Stomach smooth muscle (tissue), 2 donors: ENCODE measurements around the gene MAN1B1.

Source experiments
- H3K27ac ChIP-seq: one replicate; pipeline ENCODE4 v1.7.0; 2013; ENCODE audit warnings: mild to moderate bottlenecking, low read length, inconsistent platforms
- H3K27me3 ChIP-seq, 2 donors: one replicate each; pipeline ENCODE4 v1.7.0; 2013; ENCODE audit warnings: low read length in 2 of 2; ENCODE audit not compliant: insufficient read depth in 2 of 2, control insufficient read depth in 1 of 2
- H3K36me3 ChIP-seq, 2 donors: one replicate each; pipeline ENCODE4 v1.7.0; 2013; ENCODE audit warnings: low read length in 2 of 2; ENCODE audit not compliant: control insufficient read depth in 2 of 2, insufficient read depth in 2 of 2
- H3K4me1 ChIP-seq: one replicate; pipeline ENCODE4 v1.7.0; 2013; ENCODE audit warnings: low read length; ENCODE audit not compliant: control insufficient read depth, insufficient read depth
- H3K4me3 ChIP-seq, 2 donors: one replicate each; pipeline ENCODE4 v1.7.0; 2013; ENCODE audit warnings: low read length in 2 of 2
- H3K9ac ChIP-seq, 2 donors: one replicate each; pipeline ENCODE4 v1.7.0; 2013; ENCODE audit warnings: low read length in 2 of 2, mild to moderate bottlenecking in 1 of 2
- H3K9me3 ChIP-seq, 2 donors: one replicate each; pipeline ENCODE4 v1.7.0; 2013; ENCODE audit warnings: low read length in 2 of 2; ENCODE audit not compliant: control insufficient read depth in 2 of 2
- donor health status: healthy.
- donor health status: Pancreatic carcinoma.

Gene MAN1B1

DNA sequence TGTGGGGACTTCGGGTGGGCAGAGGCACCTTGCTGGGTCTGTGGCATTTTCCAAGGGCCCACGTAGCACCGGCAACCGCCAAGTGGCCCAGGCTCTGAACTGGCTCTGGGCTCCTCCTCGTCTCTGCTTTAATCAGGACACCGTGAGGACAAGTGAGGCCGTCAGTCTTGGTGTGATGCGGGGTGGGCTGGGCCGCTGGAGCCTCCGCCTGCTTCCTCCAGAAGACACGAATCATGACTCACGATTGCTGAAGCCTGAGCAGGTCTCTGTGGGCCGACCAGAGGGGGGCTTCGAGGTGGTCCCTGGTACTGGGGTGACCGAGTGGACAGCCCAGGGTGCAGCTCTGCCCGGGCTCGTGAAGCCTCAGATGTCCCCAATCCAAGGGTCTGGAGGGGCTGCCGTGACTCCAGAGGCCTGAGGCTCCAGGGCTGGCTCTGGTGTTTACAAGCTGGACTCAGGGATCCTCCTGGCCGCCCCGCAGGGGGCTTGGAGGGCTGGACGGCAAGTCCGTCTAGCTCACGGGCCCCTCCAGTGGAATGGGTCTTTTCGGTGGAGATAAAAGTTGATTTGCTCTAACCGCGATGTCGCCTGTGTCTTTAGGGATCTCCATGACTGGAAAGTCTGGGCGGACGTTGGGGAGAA is 21.9 kb downstream of the MAN1B1 start:
- H3K9me3 ChIP-seq, result no peaks in the 10 kb centered on the region
- H3K27me3 ChIP-seq, result no peaks in the 10 kb centered on the region
- H3K4me3 ChIP-seq, result no peak overlapping the region
- H3K9ac ChIP-seq, result no peak overlapping the region
- H3K4me1 ChIP-seq, result no peaks in the 10 kb centered on the region
- peaks cover 15 to 30% of the 10 kb centered on the region in 2 donors for H3K36me3 ChIP-seq
- no peak overlapping the region for H3K27ac ChIP-seq

- no peaks in the 10 kb centered on the region for H3K9me3 ChIP-seq
- no peak overlapping the region for H3K4me3 ChIP-seq
- no peak overlapping the region for H3K27ac ChIP-seq
- H3K9ac ChIP-seq, result no peak overlapping the region
- no peaks in the 10 kb centered on the region for H3K27me3 ChIP-seq
- H3K36me3 ChIP-seq, result peaks cover 10 to 25% of the 10 kb centered on the region in 2 donors
- no peaks in the 10 kb centered on the region for H3K4me1 ChIP-seq
These were observed 22.7 kb downstream of the MAN1B1 start for GRCh38 chr9:137109250-137110146.

- Histone ChIP-seq H3K27ac (no peak overlapping the region), H3K36me3 (peaks cover 5 to 19% of the 10 kb centered on the region in 2 donors), H3K9ac (no peak overlapping the region), H3K9me3 (no peaks in the 10 kb centered on the region), H3K27me3 (no peaks in the 10 kb centered on the region), H3K4me3 (no peak overlapping the region), H3K4me1 (peaks cover 6% of the 10 kb centered on the region)
These were observed 23.5 kb downstream of the MAN1B1 start for GRCh38 chr9:137110147-137110910.

DNA sequence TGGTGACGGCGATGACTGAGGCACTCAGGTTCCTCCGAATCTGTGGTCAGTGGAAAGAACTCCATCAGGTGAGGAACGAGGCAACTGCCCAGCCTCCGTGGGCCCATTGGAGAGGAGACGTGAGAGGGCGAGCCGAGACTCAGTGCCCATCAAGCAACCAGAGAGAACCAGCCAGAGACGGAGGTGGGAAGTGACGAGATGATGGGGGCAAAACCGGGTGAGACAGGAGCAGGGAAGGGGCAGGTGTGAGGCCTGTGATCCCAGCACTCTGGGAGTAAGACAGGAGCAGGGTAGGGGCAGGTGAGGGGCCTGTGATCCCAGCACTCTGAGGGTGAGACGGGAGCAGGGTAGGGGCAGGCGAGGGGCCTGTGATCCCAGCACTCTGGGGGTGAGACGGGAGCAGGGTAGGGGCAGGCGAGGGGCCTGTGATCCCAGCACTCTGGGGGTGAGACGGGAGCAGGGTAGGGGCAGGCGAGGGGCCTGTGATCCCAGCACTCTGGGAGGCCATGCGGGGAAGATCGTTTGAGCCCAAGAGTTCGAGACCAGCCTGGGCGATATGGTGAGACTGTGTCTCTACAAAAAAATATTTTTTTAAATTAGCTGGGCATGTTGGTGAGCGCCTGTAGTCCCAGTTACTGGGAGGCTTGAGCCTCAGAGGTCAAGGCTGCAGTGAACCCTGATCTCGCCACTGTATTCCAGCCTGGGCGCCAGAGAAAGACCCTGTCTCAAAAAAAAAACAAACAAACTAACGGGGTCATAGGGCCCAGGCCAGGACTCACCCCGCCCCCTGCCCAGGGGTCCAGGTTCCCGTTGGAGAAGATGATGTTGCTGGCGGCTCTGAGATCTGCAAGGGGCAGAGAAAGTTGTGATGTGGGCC is 24.4 kb downstream of the MAN1B1 start:
- H3K36me3 ChIP-seq, result peaks cover 0 to 16% of the 10 kb centered on the region in 2 donors
- no peaks in the 10 kb centered on the region for H3K9me3 ChIP-seq
- H3K4me3 ChIP-seq, result no peak overlapping the region
- H3K27me3 ChIP-seq, result peaks cover 0 to 4% of the 10 kb centered on the region in 2 donors
- H3K9ac ChIP-seq, result no peak overlapping the region
- H3K4me1 ChIP-seq, result peaks cover 6% of the 10 kb centered on the region
- no peak overlapping the region for H3K27ac ChIP-seq

- Histone ChIP-seq H3K36me3 (peaks cover 0 to 11% of the 10 kb centered on the region in 2 donors), H3K27ac (no peak overlapping the region), H3K9ac (no peak overlapping the region), H3K27me3 (peaks cover 0 to 5% of the 10 kb centered on the region in 2 donors), H3K4me3 (no peak overlapping the region), H3K9me3 (no peaks in the 10 kb centered on the region), H3K4me1 (peaks cover 6% of the 10 kb centered on the region)
These were observed 25.2 kb downstream of the MAN1B1 start for GRCh38 chr9:137111788-137112563.

GRCh38 chr9:137112564-137113384 is 26.0 kb downstream of the MAN1B1 start:
- Histone ChIP-seq H3K36me3 (peaks cover 0 to 9% of the 10 kb centered on the region in 2 donors), H3K4me1 (peaks cover 6% of the 10 kb centered on the region), H3K4me3 (no peak overlapping the region), H3K27me3 (peaks cover 0 to 5% of the 10 kb centered on the region in 2 donors), H3K9ac (no peak overlapping the region), H3K9me3 (no peaks in the 10 kb centered on the region), H3K27ac (no peak overlapping the region)

DNA sequence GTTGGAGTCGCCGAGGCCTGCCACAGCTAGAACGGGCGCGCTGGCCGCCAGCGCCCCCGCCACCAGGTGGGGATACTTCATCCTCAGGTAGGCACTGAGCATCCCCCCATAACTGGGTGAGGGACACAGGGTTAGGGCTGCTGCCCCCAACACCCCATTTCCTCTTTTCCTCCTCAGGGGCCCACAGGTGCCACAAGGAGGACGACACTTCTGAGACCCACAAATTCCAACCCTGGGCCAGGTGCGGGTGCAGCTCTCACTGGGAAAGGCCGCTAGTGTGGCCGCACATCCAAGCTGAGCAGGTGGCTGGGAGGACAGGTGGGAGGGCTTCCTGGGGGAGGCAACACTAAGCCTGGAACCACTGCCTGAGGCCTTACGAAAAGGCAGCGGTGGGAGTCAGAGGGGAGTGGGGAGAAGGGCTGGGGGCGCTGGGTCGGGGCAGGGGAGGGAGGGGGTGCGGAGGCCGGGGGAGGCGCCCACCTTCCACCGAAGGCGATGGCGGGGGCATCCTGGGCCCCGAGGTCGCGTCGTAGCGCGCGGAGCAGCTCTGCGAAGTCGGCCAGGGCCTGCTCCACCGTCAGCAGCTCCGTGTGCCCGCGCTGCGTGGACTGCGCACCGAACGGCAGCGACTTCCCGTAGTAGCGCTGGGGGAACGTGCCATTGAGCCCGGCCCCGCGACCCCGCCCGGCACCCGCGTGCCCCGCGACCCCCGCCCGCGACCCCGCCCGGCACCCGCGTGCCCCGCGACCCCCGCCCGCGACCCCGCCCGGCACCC is 26.8 kb downstream of the MAN1B1 start:
- H3K27ac ChIP-seq, result no peak overlapping the region
- peak overlapping the region in 1 of 2 donors; percentile 29 for H3K4me3 ChIP-seq
- H3K4me1 ChIP-seq, result peaks cover 6% of the 10 kb centered on the region
- H3K27me3 ChIP-seq, result peaks cover 0 to 5% of the 10 kb centered on the region in 2 donors
- peaks cover 0 to 7% of the 10 kb centered on the region in 2 donors for H3K36me3 ChIP-seq
- H3K9me3 ChIP-seq, result no peaks in the 10 kb centered on the region
- no peak overlapping the region for H3K9ac ChIP-seq

DNA sequence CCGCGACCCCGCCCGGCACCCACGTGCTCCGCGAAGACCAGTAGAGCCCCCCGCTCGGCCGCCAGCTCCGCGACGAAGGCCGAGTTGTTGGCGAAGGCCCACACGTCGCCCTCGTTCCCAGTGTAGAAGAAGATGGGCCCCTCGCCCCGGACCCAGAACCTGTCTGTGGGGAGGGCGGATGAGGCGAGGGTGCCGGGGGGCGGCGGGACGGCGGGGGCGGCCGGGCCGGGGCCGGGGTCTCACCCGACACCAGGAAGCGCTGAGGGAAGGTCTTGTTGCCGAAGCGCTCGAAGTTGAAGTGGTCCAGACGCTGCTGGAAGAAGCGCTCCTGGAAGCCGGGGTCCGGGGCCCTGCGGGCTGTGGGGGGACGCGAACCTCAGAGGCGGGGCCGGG is 27.4 kb downstream of the MAN1B1 start:
- peak overlapping the region in 1 of 2 donors; percentile 55 for H3K9ac ChIP-seq
- peaks cover 0 to 7% of the 10 kb centered on the region in 2 donors for H3K36me3 ChIP-seq
- H3K4me1 ChIP-seq, result peaks cover 6% of the 10 kb centered on the region
- H3K4me3 ChIP-seq, result peak overlapping the region; percentile 43 to 71
- no peak overlapping the region for H3K27ac ChIP-seq
- peaks cover 0 to 5% of the 10 kb centered on the region in 2 donors for H3K27me3 ChIP-seq
- no peaks in the 10 kb centered on the region for H3K9me3 ChIP-seq
